Activated CD8-positive, alpha-beta T cell treated with anti-CD3 and anti-CD28 coated beads for 36 hours (primary cell): ENCODE data around the gene ATCAY. TPM values are rescaled to one million over a fixed set of nuclear protein-coding genes. Genes with fewer than 3 reads are reported as not detected.
A peak's percentile ranks its signal among the peaks of the same experiment; 100 is the strongest.

Source experiments
- ATAC-seq: fragments of 200-7000 bp; cut with Tn5 transposase; one replicate; pipeline ENCODE4 v1.10.0; 2021; ENCODE audit warnings: mild to moderate bottlenecking, moderate library complexity
- CTCF ChIA-PET: fragments of 350-600 bp; sonication (Branson Sonifier 250); formaldehyde crosslinking; loops from one replicate; lab custom pipeline; 2021; ENCODE audit warnings: antibody characterized with exemption; lab: Charles Lee
- POLR2A ChIA-PET: fragments of 350-600 bp; sonication (Branson Sonifier 250); formaldehyde crosslinking; loops from one replicate; lab custom pipeline; 2021; ENCODE audit warnings: antibody characterized with exemption; lab: Charles Lee
- DNase-seq: peaks from one replicate; pipeline ENCODE4 v3.0.0-alpha.2; 2020
- H3K27ac Mint-ChIP-seq: one replicate; pipeline ENCODE4 v1.8.0; 2021; ENCODE audit warnings: mild to moderate bottlenecking, mixed read lengths
- H3K27me3 Mint-ChIP-seq: one replicate; pipeline ENCODE4 v1.8.0; 2021; ENCODE audit warnings: mixed read lengths
- H3K36me3 Mint-ChIP-seq: one replicate; pipeline ENCODE4 v1.8.0; 2021; ENCODE audit warnings: low read depth, mixed read lengths
- H3K4me1 Mint-ChIP-seq: one replicate; pipeline ENCODE4 v1.8.0; 2021; ENCODE audit warnings: low read depth, mixed read lengths
- H3K4me3 Mint-ChIP-seq: one replicate; pipeline ENCODE4 v1.8.0; 2021; ENCODE audit warnings: mild to moderate bottlenecking, moderate library complexity, mixed read lengths
- H3K9me3 Mint-ChIP-seq: one replicate; pipeline ENCODE4 v1.8.0; 2021; ENCODE audit warnings: mixed read lengths
- intact Hi-C: fragments of 100-400 bp; cut with micrococcal nuclease; formaldehyde crosslinking; loops from one replicate; pipeline ENCODE4 v1.10.0; 2022
- total RNA-seq, 2 experiments: library from RNA; stranded (reverse); gene quantifications; one replicate each; pipeline ENCODE4 v1.2.3, GENCODE V29; 2021
- TF ChIP-seq, protein P1 (sequence below): fragments of 200-600 bp; IDR thresholded peaks from one replicate; pipeline ENCODE4 v1.8.0; 2022; ENCODE audit warnings: antibody characterized with exemption, mild to moderate bottlenecking

Gene ATCAY
- total RNA-seq, 2 experiments from 2014 or later: not detected

DNA sequence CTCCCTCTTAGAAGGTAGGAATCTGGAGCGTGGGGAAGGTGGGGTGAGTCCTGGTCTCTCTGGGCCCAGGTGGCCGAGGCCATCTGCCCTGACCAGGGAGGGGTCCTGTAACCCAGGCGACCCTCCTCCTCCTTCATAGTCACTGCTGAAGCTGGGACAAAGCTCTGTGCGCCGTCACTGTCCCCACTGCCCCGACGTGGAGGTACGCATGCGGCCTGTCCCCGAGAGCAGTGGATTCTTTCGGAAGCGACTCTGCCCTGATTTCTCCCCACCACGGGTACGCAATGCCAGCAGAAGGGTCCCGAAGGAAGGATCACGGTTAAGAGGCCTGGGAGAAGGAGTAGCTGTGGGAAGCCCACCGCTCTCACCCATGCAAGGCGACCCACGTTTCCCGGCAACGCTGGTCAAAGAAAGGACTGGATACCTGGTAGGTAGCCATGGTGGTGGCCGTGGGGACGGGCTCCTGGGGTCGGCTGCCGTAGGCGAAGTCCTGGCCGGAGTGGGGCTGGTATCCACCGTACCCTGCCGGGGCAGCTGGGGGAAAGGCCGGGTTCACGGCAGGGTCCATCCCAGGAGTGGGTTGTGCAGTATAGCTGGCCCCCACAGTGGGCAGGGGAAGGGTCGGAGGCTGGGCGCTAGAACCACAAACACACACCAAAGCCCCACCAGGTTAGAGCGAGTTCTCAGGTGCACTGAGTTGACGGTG lies 46.0 kb upstream of the ATCAY start:
- ChIA-PET CTCF (interaction anchor here (0.8 to 1.4 kb wide), 3 partner anchors 13 to 116 kb away, joined by 3 to 4 read pairs (median 3); no protein-coding TSS in a partner anchor), POLR2A (interaction anchor here (1.4 kb wide), 1 partner anchor 15 kb away, joined by 5 read pairs; no protein-coding TSS in a partner anchor)
- H3K36me3 Mint-ChIP-seq: no peaks in the 10 kb centered on the region
- intact Hi-C loops: no loop called here
- peaks cover 14% of the 10 kb centered on the region for H3K9me3 Mint-ChIP-seq
- TF ChIP-seq, protein P1, sequence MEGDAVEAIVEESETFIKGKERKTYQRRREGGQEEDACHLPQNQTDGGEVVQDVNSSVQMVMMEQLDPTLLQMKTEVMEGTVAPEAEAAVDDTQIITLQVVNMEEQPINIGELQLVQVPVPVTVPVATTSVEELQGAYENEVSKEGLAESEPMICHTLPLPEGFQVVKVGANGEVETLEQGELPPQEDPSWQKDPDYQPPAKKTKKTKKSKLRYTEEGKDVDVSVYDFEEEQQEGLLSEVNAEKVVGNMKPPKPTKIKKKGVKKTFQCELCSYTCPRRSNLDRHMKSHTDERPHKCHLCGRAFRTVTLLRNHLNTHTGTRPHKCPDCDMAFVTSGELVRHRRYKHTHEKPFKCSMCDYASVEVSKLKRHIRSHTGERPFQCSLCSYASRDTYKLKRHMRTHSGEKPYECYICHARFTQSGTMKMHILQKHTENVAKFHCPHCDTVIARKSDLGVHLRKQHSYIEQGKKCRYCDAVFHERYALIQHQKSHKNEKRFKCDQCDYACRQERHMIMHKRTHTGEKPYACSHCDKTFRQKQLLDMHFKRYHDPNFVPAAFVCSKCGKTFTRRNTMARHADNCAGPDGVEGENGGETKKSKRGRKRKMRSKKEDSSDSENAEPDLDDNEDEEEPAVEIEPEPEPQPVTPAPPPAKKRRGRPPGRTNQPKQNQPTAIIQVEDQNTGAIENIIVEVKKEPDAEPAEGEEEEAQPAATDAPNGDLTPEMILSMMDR: no peak
- DNase-seq (no peak), ATAC-seq (no peak)
- peaks cover 1% of the 10 kb centered on the region for H3K27me3 Mint-ChIP-seq
- peaks cover 9% of the 10 kb centered on the region for H3K4me1 Mint-ChIP-seq
- no peak overlapping the region for H3K4me3 Mint-ChIP-seq
- no peak overlapping the region for H3K27ac Mint-ChIP-seq

DNA sequence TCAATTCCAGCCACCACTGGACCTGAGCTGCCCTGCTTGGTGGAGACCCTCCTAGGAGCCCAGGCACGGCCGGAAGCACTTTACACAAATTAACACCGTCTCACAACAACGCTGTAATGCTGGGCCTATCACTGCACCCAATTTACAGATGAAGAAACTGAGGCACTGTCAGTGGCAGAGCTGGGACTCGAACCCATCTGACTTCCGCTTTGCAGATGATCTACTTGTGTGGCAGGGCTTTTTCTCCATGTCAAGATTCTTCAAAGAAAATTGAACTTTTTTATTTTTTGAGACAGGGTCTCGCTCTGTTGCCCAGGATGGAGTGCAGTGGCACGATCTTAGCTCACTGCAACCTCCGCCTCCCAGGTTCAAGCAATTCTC lies 45.4 kb upstream of the ATCAY start:
- intact Hi-C loops: no loop called here
- DNase-seq: no peak
- Mint-ChIP-seq H3K27me3 (peaks cover 1% of the 10 kb centered on the region), H3K9me3 (peaks cover 14% of the 10 kb centered on the region), H3K4me1 (peaks cover 9% of the 10 kb centered on the region), H3K27ac (no peak overlapping the region), H3K36me3 (no peaks in the 10 kb centered on the region), H3K4me3 (no peak overlapping the region)
- ATAC-seq: no peak
- TF ChIP-seq, protein P1: no peak
- POLR2A ChIA-PET: no interaction called here
- CTCF ChIA-PET: interaction anchor here (0.8 to 1.4 kb wide), 3 partner anchors 13 to 116 kb away, joined by 3 to 4 read pairs (median 3); no protein-coding TSS in a partner anchor

DNA sequence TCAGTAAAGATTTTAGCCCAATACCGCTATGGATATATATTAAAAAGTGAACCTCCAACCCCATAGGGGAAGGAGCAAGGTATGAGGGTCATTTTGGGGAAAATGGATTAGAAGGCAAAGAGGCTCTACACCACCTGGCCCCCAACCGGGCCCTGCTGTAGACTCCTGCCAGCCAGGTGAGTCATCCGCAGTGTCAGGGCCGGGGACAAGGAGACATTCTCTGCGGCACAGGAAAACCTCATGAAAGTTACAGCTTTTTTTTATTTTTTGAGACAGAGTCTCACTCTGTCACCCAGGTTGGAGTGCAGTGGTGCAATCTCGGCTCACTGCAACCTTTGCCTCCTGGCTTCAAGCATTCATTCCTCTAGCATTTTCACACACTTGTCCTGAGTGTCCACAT lies 43.6 kb upstream of the ATCAY start:
- ATAC-seq (peak; percentile 51), DNase-seq (peak; percentile 19)
- ChIA-PET POLR2A (no interaction called here), CTCF (interaction anchor here (1.7 kb wide), 1 partner anchor 12 kb away, joined by 4 read pairs; no protein-coding TSS in a partner anchor)
- peaks cover 9% of the 10 kb centered on the region for H3K4me1 Mint-ChIP-seq
- TF ChIP-seq, protein P1: no peak
- H3K4me3 Mint-ChIP-seq: no peak overlapping the region
- peaks cover 1% of the 10 kb centered on the region for H3K27me3 Mint-ChIP-seq
- H3K36me3 Mint-ChIP-seq: no peaks in the 10 kb centered on the region
- H3K27ac Mint-ChIP-seq: no peak overlapping the region
- peaks cover 14% of the 10 kb centered on the region for H3K9me3 Mint-ChIP-seq
- intact Hi-C loops: no loop called here

DNA sequence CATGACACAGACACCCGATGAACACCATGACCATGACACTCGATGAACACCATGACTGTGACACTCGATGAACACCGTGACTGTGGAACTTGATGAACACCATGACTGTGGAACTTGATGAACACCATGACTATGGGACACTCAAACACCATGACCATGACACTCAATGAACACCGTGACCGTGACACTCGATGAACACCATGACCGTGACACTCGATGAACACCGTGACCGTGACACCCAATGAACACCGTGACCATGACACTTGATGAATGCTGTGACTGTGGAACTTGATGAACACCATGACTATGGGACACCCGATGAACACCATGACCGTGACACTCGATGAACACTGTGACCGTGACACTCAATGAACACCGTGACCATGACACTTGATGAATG lies 43.2 kb upstream of the ATCAY start:
- Mint-ChIP-seq H3K27ac (no peak overlapping the region), H3K4me3 (no peak overlapping the region), H3K27me3 (no peaks in the 10 kb centered on the region), H3K9me3 (peaks cover 14% of the 10 kb centered on the region), H3K36me3 (no peaks in the 10 kb centered on the region), H3K4me1 (peaks cover 9% of the 10 kb centered on the region)
- ChIA-PET POLR2A (no interaction called here), CTCF (interaction anchor here (1.7 kb wide), 1 partner anchor 12 kb away, joined by 4 read pairs; no protein-coding TSS in a partner anchor)
- DNase-seq: no peak
- intact Hi-C loops: no loop called here
- ATAC-seq: no peak
- TF ChIP-seq, protein P1: no peak

DNA sequence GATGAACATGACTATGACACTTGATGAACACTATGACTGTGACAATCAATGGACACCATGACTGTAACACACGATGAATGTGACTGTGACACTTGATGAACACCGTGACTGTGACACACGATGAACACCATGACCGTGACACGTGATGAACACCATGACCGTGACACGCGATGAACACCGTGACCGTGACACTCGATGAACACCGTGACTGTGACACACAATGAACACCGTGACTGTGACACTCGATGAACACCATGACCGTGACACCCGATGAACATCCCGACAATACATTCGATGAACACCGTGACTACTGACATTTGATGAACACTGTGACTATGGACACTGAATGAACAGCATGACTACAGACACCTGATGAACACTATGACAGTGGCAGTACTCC lies 42.6 kb upstream of the ATCAY start:
- CTCF ChIA-PET: no interaction called here
- ATAC-seq: no peak
- Mint-ChIP-seq H3K36me3 (no peaks in the 10 kb centered on the region), H3K4me1 (peaks cover 9% of the 10 kb centered on the region), H3K27me3 (no peaks in the 10 kb centered on the region), H3K27ac (no peak overlapping the region), H3K9me3 (peaks cover 14% of the 10 kb centered on the region), H3K4me3 (no peak overlapping the region)
- POLR2A ChIA-PET: no interaction called here
- TF ChIP-seq, protein P1: no peak
- intact Hi-C loops: no loop called here
- no peak for DNase-seq
